GM23248 (cell line): Measurements from ENCODE around the gene CMTM8. TPM values are rescaled to one million over a fixed set of nuclear protein-coding genes. Genes with fewer than 3 reads are reported as not detected.

ENCODE experiments used
- DNase-seq: peaks from one replicate; pipeline ENCODE4 v3.0.0-alpha.2; 2015
- H2AFZ ChIP-seq: fragments of 200-600 bp; sonication (generic); 2 replicates; pipeline ENCODE4 v1.6.1; 2016; ENCODE audit warnings: antibody characterized with exemption
- H3F3A ChIP-seq: fragments of 200-600 bp; sonication (generic); 2 replicates; pipeline ENCODE4 v1.6.1; 2016; ENCODE audit warnings: mild to moderate bottlenecking, antibody characterized with exemption, mixed run types; ENCODE audit not compliant: insufficient read depth
- H3K27ac ChIP-seq: fragments of 200-600 bp; sonication (generic); 2 replicates; pipeline ENCODE4 v1.5.1; 2016; ENCODE audit warnings: mild to moderate bottlenecking
- H3K27me3 ChIP-seq: fragments of 200-600 bp; sonication (generic); replicated peaks from 2 replicates; pipeline ENCODE4 v1.6.1; 2016; ENCODE audit warnings: mild to moderate bottlenecking; ENCODE audit not compliant: insufficient read depth
- H3K36me3 ChIP-seq: fragments of 200-600 bp; sonication (generic); 2 replicates; pipeline ENCODE4 v1.6.1; 2016; ENCODE audit warnings: low read depth, mild to moderate bottlenecking
- H3K4me1 ChIP-seq: fragments of 200-600 bp; sonication (generic); 2 replicates; pipeline ENCODE4 v1.6.1; 2016; ENCODE audit warnings: mild to moderate bottlenecking; ENCODE audit not compliant: insufficient read depth
- H3K4me2 ChIP-seq: fragments of 200-600 bp; sonication (generic); one replicate; pipeline ENCODE4 v1.6.1; 2016; ENCODE audit warnings: mild to moderate bottlenecking; ENCODE audit not compliant: unreplicated experiment
- H3K4me3 ChIP-seq: fragments of 200-600 bp; sonication (generic); 2 replicates; pipeline ENCODE4 v1.5.1; 2016; ENCODE audit warnings: mild to moderate bottlenecking
- H3K79me2 ChIP-seq: fragments of 200-600 bp; sonication (generic); 2 replicates; pipeline ENCODE4 v1.6.1; 2016; ENCODE audit warnings: mild to moderate bottlenecking; ENCODE audit not compliant: insufficient read depth
- H3K9ac ChIP-seq: fragments of 200-600 bp; sonication (generic); 2 replicates; pipeline ENCODE4 v1.6.1; 2016; ENCODE audit warnings: mild to moderate bottlenecking
- H3K9me2 ChIP-seq: fragments of 200-600 bp; sonication (generic); 2 replicates; pipeline ENCODE4 v1.6.1; 2016; ENCODE audit warnings: mixed run types, mild to moderate bottlenecking, moderate library complexity; ENCODE audit not compliant: insufficient read depth
- H3K9me3 ChIP-seq: fragments of 200-600 bp; sonication (generic); one replicate; pipeline ENCODE4 v1.6.1; 2017; ENCODE audit warnings: low read depth
- H4K20me1 ChIP-seq: fragments of 200-600 bp; sonication (generic); 2 replicates; pipeline ENCODE4 v1.6.0; 2016; ENCODE audit not compliant: insufficient read depth
- EZH2 ChIP-seq: fragments of 200-600 bp; sonication (generic); IDR thresholded peaks from 2 replicates; pipeline ENCODE4 v1.6.1; 2018; ENCODE audit warnings: antibody characterized with exemption, mild to moderate bottlenecking; ENCODE audit not compliant: insufficient read depth, poor library complexity, severe bottlenecking
- EZH2phosphoT487 ChIP-seq: fragments of 200-600 bp; sonication (generic); IDR thresholded peaks from 2 replicates; pipeline ENCODE4 v1.6.1; 2018; ENCODE audit warnings: antibody characterized with exemption, moderate library complexity, mild to moderate bottlenecking, low read depth; ENCODE audit not compliant: insufficient read depth
- WGBS, 2 experiments: methylation state at CpG; one replicate each; pipeline ENCODE4 v1.1.6; 2015 to 2017; ENCODE audit warnings: low lambda C conversion rate in 2 of 2, low coverage in 1 of 2; ENCODE audit errors: missing lambda C conversion rate in 2 of 2; 5-methylcytosine and 5-hydroxymethylcytosine counted together
- in situ Hi-C: fragments of 300-500 bp; cut with MboI; formaldehyde crosslinking; loops from 2 replicates; pipeline ENCODE4 v1.15.0; 2020
- polyA plus RNA-seq: library from polyadenylated mRNA; unstranded; fragments of >200 nt; fragmentation: Nextera tagmentation; extraction: Ambion mirVana; gene quantifications from 2 replicates; pipeline ENCODE4 v1.2.1, GENCODE V29; 2016
- total RNA-seq: library from RNA; depleted of rRNA; stranded (reverse); fragments of >200 nt; shearing (Covaris generic); gene quantifications from 2 replicates; pipeline ENCODE4 v1.2.3, GENCODE V29; 2014

CMTM8 gene
- total and polyA plus RNA-seq, 2 experiments from 2014 or later, result not detected

GRCh38 chr3:32398531-32398930, 160.1 kb downstream of the CMTM8 start:
- H3K27ac ChIP-seq, result no peak overlapping the region
- no peaks in the 10 kb centered on the region for H3K27me3 ChIP-seq
- H3K4me2 ChIP-seq, result no peak overlapping the region
- 78 to 82% methylated on average over 9 to 10 of the region's 10 CpGs for WGBS, 2 experiments
- H3K4me1 ChIP-seq, result peaks cover 5% of the 10 kb centered on the region
- H2AFZ ChIP-seq, result no peak overlapping the region
- TF ChIP-seq EZH2phosphoT487 (no peak), EZH2 (no peak)
- H3K9me2 ChIP-seq, result no peaks in the 10 kb centered on the region
- peaks cover 26% of the 10 kb centered on the region for H3K79me2 ChIP-seq
- in situ Hi-C loops, result loop anchor here (25.0 kb wide), 1 partner anchor 264 kb away; no protein-coding TSS in a partner anchor
- H3K4me3 ChIP-seq, result no peak overlapping the region
- H3F3A ChIP-seq, result peaks cover 13% of the 10 kb centered on the region; the same call in 1 of the 2 replicates
- H3K9me3 ChIP-seq, result no peaks in the 10 kb centered on the region
- no peaks in the 10 kb centered on the region for H4K20me1 ChIP-seq
- no peak for DNase-seq
- H3K9ac ChIP-seq, result no peak overlapping the region
- H3K36me3 ChIP-seq, result no peaks in the 10 kb centered on the region

DNA sequence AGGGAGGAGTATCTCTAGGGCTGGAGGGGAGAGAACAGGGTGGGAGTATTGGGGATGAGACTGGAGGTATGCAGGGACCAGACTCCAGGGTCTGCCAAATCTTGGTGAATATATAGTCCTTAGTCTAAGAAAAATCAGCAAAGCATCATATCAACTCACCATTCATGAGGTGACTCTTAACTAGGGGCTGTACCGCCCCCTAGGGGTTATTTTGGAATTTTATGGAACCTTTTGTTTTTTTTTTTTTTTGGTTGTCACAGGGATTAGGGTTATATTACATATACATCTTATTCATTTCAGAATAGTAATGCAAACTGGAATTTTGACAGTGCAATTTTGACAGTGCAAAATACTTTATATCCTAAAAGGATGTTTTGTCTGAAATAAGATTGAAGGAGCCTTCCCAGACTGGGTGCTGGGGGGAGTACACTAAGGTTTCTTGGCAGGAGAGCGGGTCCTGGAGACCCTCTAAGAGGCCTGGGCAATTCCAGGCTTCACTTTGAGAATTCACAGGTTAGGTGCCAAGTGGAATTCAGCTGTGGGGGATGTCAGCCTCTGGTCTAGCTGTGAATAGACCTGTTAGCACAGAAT, 160.6 kb downstream of the CMTM8 start:
- in situ Hi-C loops, result loop anchor here (25.0 kb wide), 1 partner anchor 263 kb away; no protein-coding TSS in a partner anchor
- 50% methylated on average over 2 of the region's 2 CpGs for WGBS, 2 experiments
- no peaks in the 10 kb centered on the region for H3K27me3 ChIP-seq

DNA sequence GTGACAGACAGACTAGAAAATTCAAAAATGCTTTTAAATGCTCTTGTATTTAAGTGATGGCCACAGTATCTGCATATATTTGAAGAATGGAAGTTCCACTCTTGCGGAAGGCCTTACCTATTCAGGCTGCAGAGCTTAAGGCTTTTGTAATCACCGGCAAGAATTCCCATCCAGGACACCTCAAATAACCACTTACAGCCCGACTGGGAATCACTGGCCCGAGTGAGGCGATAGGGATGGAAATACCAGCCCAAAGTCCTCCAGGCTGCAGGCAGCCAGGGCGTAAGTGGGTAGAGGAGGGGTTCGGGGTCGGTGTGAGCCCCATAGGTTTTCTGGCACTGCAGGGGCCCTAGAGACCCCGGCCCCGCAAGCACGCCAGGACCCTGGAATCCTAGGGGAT, 162.6 kb downstream of the CMTM8 start:
- 18% methylated on average over 11 of the region's 11 CpGs for WGBS, 2 experiments
- H3K79me2 ChIP-seq, result peaks cover 24% of the 10 kb centered on the region

More for the DNA sequence above, 160.6 kb downstream of the CMTM8 start:
- no peak overlapping the region for H3K27ac ChIP-seq
- H3K4me1 ChIP-seq, result peaks cover 5% of the 10 kb centered on the region
- no peaks in the 10 kb centered on the region for H4K20me1 ChIP-seq
- H3F3A ChIP-seq, result peaks cover 13% of the 10 kb centered on the region; the same call in 1 of the 2 replicates
- DNase-seq, result peak; percentile 72
- H3K4me2 ChIP-seq, result no peak overlapping the region
- H3K9me2 ChIP-seq, result no peaks in the 10 kb centered on the region
- no peaks in the 10 kb centered on the region for H3K36me3 ChIP-seq
- H3K9me3 ChIP-seq, result no peaks in the 10 kb centered on the region
- no peak overlapping the region for H3K9ac ChIP-seq
- peaks cover 29% of the 10 kb centered on the region for H3K79me2 ChIP-seq
- H2AFZ ChIP-seq, result no peak overlapping the region
- no peak for TF ChIP-seq EZH2
- TF ChIP-seq EZH2phosphoT487, result no peak
- H3K4me3 ChIP-seq, result no peak overlapping the region

DNA sequence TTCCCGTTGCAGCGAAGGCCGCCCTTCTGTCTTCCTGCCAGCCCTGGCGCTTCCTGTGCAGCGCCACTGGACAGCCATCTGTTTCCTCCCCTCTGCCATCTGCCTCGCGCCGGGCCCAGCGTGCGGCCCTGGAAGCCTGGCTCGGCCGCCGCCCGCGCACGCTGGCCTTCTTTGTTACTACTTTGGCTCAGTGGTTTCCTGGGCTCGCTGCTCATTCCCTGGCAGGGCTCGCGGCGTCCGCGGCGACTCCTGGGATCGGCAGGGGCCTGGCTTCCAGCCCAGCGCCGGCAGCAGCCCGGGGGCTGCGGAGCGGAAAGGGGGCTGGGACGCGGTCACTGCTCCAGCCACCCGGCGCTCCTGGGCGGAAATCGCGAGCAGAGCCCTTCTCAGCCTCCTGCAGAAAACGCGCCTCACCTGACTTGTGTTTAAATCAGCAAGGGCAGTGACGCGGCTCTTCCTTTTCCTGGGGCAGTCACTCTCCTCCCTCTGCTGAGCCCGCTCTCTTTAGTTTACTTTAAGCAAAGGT, 163.1 kb downstream of the CMTM8 start:
- Histone ChIP-seq H3K36me3 (no peaks in the 10 kb centered on the region), H3K27me3 (no peaks in the 10 kb centered on the region), H3K9me2 (no peaks in the 10 kb centered on the region), H3F3A (peaks cover 5% of the 10 kb centered on the region; the same call in 1 of the 2 replicates), H4K20me1 (no peaks in the 10 kb centered on the region), H3K4me3 (peak overlapping the region; percentile 71), H3K79me2 (peaks cover 24% of the 10 kb centered on the region), H2AFZ (peak overlapping the region; percentile 87), H3K4me2 (peak overlapping the region; percentile 83), H3K27ac (peak overlapping the region; percentile 69), H3K9me3 (no peaks in the 10 kb centered on the region), H3K4me1 (peaks cover 5% of the 10 kb centered on the region), H3K9ac (peak overlapping the region; percentile 77)
- in situ Hi-C loops, result no loop called here
- WGBS, 2 experiments, result 1 to 3% methylated on average over 27 to 32 of the region's 41 CpGs
- DNase-seq, result peak; percentile 88
- TF ChIP-seq EZH2 (no peak), EZH2phosphoT487 (no peak)

More for the DNA sequence above, 162.6 kb downstream of the CMTM8 start:
- H3K4me1 ChIP-seq, result peaks cover 5% of the 10 kb centered on the region
- H3F3A ChIP-seq, result peaks cover 5% of the 10 kb centered on the region; the same call in 1 of the 2 replicates
- no peak for DNase-seq
- in situ Hi-C loops, result no loop called here
- peak overlapping the region; percentile 77 for H3K9ac ChIP-seq
- no peaks in the 10 kb centered on the region for H3K9me2 ChIP-seq
- no peaks in the 10 kb centered on the region for H3K9me3 ChIP-seq
- peak overlapping the region; percentile 83 for H3K4me2 ChIP-seq
- H4K20me1 ChIP-seq, result no peaks in the 10 kb centered on the region
- TF ChIP-seq EZH2 (no peak), EZH2phosphoT487 (no peak)
- peak overlapping the region; percentile 71 for H3K4me3 ChIP-seq
- H3K36me3 ChIP-seq, result no peaks in the 10 kb centered on the region
- H3K27me3 ChIP-seq, result no peaks in the 10 kb centered on the region
- peak overlapping the region; percentile 87 for H2AFZ ChIP-seq
- H3K27ac ChIP-seq, result peak overlapping the region; percentile 69
